Stimulated activated naive CD8-positive, alpha-beta T cell treated with anti-CD3 and anti-CD28 coated beads, Interleukin-15, amount 100 ng/mL, for 72 hours (primary cell): ENCODE measurements around the gene ZBTB3.

Experiments
- ATAC-seq: fragments of 150-1000 bp; cut with Tn5 transposase; 2 replicates; pipeline ENCODE4 v1.10.0; 2021; ENCODE audit warnings: mild to moderate bottlenecking, moderate library complexity
- DNase-seq, 2 donors: peaks; one replicate each; pipeline ENCODE4 v3.0.0; 2021 to 2022
- H3K27ac Mint-ChIP-seq, 2 donors: one replicate each; pipeline ENCODE4 v1.8.0; 2022; ENCODE audit warnings: mild to moderate bottlenecking in 2 of 2, mixed read lengths in 2 of 2, moderate library complexity in 2 of 2
- H3K27me3 Mint-ChIP-seq: one replicate; pipeline ENCODE4 v1.8.0; 2022; ENCODE audit warnings: mixed read lengths
- H3K4me1 Mint-ChIP-seq: one replicate; pipeline ENCODE4 v1.8.0; 2022; ENCODE audit warnings: mild to moderate bottlenecking, mixed read lengths
- H3K4me3 Mint-ChIP-seq, 2 donors: one replicate each; pipeline ENCODE4 v1.8.0; 2022; ENCODE audit warnings: mild to moderate bottlenecking in 2 of 2, mixed read lengths in 2 of 2, moderate library complexity in 1 of 2
- H3K9me3 Mint-ChIP-seq, 2 donors: one replicate each; pipeline ENCODE4 v1.8.0; 2022; ENCODE audit warnings: mixed read lengths in 2 of 2

ZBTB3 gene

GRCh38 chr11:62728171-62728988, 25.6 kb downstream of the ZBTB3 start, which contains the start of gene TTC9C:
TTC9C (plus strand) TSS chr11:62728486; CDS start chr11:62728849, 363 bp downstream.
- Mint-ChIP-seq H3K4me1 (peaks cover 50% of the 10 kb centered on the region), H3K27me3 (no peaks in the 10 kb centered on the region)
- peak; percentile 27 for ATAC-seq

DNA sequence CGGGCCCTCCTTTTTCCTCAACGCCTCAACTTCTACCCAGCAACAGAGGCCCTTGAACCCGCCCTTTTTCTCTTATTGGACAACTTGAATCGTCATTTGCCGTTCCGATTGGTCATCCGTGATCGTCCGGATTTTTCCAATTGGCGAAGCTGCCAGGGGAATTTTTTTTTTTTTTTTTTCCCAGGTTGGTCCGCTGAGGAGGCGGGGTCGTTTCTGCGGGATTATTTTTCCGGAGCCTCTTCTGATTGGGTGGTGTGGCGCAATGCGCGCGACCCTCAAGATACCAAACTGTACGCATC, 26.1 kb downstream of the ZBTB3 start:
- ATAC-seq (peak; percentile 71), DNase-seq (peak; percentile 88 to 91)
- H3K4me1 Mint-ChIP-seq: peaks cover 46% of the 10 kb centered on the region
- no peaks in the 10 kb centered on the region for H3K27me3 Mint-ChIP-seq
- H3K9me3 Mint-ChIP-seq: no peaks in the 10 kb centered on the region
- peak overlapping the region; percentile 94 to 96 for H3K27ac Mint-ChIP-seq
- peak overlapping the region; percentile 97 to 100 for H3K4me3 Mint-ChIP-seq

More at GRCh38 chr11:62728171-62728988, 25.6 kb downstream of the ZBTB3 start, which contains the start of gene TTC9C:
- Mint-ChIP-seq H3K9me3 (no peaks in the 10 kb centered on the region), H3K4me3 (peak within 1 kb of the TSS; percentile 97 to 100), H3K27ac (peak within 1 kb of the TSS; percentile 94 to 96)
- peak in 1 of 2 donors; percentile 81 for DNase-seq

DNA sequence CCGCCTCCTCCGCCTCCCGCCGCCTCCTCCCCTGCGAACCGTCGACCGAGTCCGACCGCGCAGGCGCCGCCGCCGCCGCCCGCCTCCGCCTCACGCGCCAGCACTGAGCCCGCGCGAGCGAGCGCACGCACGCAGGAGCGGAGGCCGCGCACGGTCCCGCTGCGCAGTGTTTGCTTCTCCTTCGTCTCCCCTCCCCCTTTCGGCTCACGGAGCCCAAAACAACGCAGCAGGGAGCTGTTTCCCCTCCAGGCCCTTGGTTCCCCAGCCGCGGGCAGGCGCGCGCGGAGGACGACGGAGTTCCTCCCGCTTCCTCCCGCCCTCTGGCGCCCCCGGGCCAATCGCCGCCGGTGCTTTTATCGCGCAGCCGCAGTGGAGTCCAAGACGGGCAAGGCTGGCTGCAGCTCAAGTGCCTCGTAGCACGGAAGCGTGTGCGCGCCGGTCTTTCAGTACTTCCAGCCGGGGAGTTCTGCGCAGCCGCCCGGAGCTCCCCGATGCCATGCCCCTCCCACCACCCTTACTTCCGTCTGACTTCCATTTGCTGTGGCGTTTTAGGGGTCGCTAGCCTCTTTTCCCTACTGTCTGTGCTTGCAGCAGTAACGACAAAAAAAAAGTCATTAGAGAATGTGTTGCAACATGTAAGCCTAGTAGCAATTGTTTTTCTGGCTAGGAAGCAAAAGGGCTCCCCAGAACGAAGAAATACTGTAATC, 26.6 kb downstream of the ZBTB3 start, which contains the start of gene HNRNPUL2:
Gene HNRNPUL2, minus strand, starts transcription at position 293 of the 707 bp plus-strand sequence. CDS start 301 bp downstream, outside the sequence.
- peak within 1 kb of the TSS; percentile 97 to 100 for H3K4me3 Mint-ChIP-seq
- H3K27me3 Mint-ChIP-seq: no peaks in the 10 kb centered on the region
- DNase-seq (peak; percentile 99 to 100), ATAC-seq (peak; percentile 89)
- H3K9me3 Mint-ChIP-seq: no peaks in the 10 kb centered on the region
- peaks cover 51% of the 10 kb centered on the region for H3K4me1 Mint-ChIP-seq
- peak within 1 kb of the TSS; percentile 94 to 96 for H3K27ac Mint-ChIP-seq

DNA sequence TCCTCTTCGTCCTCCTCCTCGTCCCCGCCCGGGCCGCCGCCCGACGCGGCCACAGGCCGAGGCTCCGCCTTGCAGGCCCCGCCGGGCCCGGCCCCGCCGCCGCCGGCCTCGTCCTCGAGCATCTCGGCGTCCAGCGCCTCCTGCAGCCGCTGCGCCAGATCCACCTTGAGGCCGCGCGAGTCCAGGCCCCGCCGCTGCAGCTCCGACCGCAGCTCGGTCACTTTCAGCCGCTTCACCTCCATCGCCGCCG, 27.1 kb downstream of the ZBTB3 start:
- Mint-ChIP-seq H3K9me3 (no peaks in the 10 kb centered on the region), H3K27me3 (no peaks in the 10 kb centered on the region), H3K27ac (peak overlapping the region; percentile 91 to 96), H3K4me1 (peaks cover 56% of the 10 kb centered on the region), H3K4me3 (peak overlapping the region; percentile 97 to 100)
- DNase-seq: no peak
- peak; percentile 4 for ATAC-seq

- Mint-ChIP-seq H3K27me3 (no peaks in the 10 kb centered on the region), H3K4me3 (peak overlapping the region; percentile 97 to 100), H3K9me3 (no peaks in the 10 kb centered on the region), H3K4me1 (peaks cover 57% of the 10 kb centered on the region), H3K27ac (peak overlapping the region; percentile 91 to 95)
- DNase-seq (no peak), ATAC-seq (no peak)
Measured at GRCh38 chr11:62726156-62726914, 27.6 kb downstream of the ZBTB3 start.

GRCh38 chr11:62725646-62726045, 28.3 kb downstream of the ZBTB3 start:
- no peak for DNase-seq
- peak overlapping the region; percentile 97 to 100 for H3K4me3 Mint-ChIP-seq
- ATAC-seq: no peak
- H3K9me3 Mint-ChIP-seq: no peaks in the 10 kb centered on the region
- H3K27ac Mint-ChIP-seq: peak overlapping the region; percentile 91 to 95
- no peaks in the 10 kb centered on the region for H3K27me3 Mint-ChIP-seq
- H3K4me1 Mint-ChIP-seq: peaks cover 56% of the 10 kb centered on the region

- H3K9me3 Mint-ChIP-seq: no peaks in the 10 kb centered on the region
- H3K4me3 Mint-ChIP-seq: peak overlapping the region; percentile 97 to 100
- DNase-seq (no peak), ATAC-seq (no peak)
- peak overlapping the region; percentile 25 to 80 for H3K27ac Mint-ChIP-seq
- peaks cover 56% of the 10 kb centered on the region for H3K4me1 Mint-ChIP-seq
- no peaks in the 10 kb centered on the region for H3K27me3 Mint-ChIP-seq
Measured at GRCh38 chr11:62724171-62724570, 29.8 kb downstream of the ZBTB3 start.

- H3K4me3 Mint-ChIP-seq: no peak overlapping the region
- H3K9me3 Mint-ChIP-seq: no peaks in the 10 kb centered on the region
- no peak for DNase-seq
- no peaks in the 10 kb centered on the region for H3K27me3 Mint-ChIP-seq
- no peak for ATAC-seq
- H3K27ac Mint-ChIP-seq: peak overlapping the region in 1 of 2 donors; percentile 20
- peaks cover 57% of the 10 kb centered on the region for H3K4me1 Mint-ChIP-seq
Measured at GRCh38 chr11:62721994-62722393, 32.0 kb downstream of the ZBTB3 start.

- no peak overlapping the region for H3K4me3 Mint-ChIP-seq
- H3K4me1 Mint-ChIP-seq: peaks cover 69% of the 10 kb centered on the region
- H3K27me3 Mint-ChIP-seq: no peaks in the 10 kb centered on the region
- no peaks in the 10 kb centered on the region for H3K9me3 Mint-ChIP-seq
- ATAC-seq: no peak
- H3K27ac Mint-ChIP-seq: peak overlapping the region in 1 of 2 donors; percentile 42
- no peak for DNase-seq
Measured at GRCh38 chr11:62719302-62719978, 34.5 kb downstream of the ZBTB3 start.

GRCh38 chr11:62716816-62717215, 37.1 kb downstream of the ZBTB3 start:
- Mint-ChIP-seq H3K27ac (peak overlapping the region in 1 of 2 donors; percentile 59), H3K4me3 (no peak overlapping the region), H3K4me1 (peaks cover 73% of the 10 kb centered on the region), H3K27me3 (no peaks in the 10 kb centered on the region), H3K9me3 (no peaks in the 10 kb centered on the region)
- DNase-seq (no peak), ATAC-seq (no peak)

DNA sequence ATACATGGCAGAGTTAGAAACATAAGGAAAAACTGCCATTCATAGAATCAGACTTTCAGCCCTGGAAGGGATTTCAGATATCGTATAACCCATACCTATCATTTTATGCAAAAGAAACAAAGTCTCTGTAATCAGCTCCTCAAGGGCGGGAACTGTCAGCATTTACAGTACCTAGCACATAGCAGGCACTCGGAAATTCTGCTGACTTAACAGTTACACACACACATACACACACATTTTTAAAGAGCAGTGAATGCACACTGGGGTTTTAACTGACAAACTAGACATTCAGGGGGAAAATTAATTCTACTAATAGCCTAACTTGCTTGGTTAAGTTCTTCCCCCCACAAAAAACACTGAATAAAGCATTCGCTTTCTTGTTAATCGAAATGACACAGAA, 37.8 kb downstream of the ZBTB3 start:
- DNase-seq (no peak), ATAC-seq (no peak)
- H3K4me1 Mint-ChIP-seq: peaks cover 67% of the 10 kb centered on the region
- peak overlapping the region in 1 of 2 donors; percentile 11 for H3K27ac Mint-ChIP-seq
- no peak overlapping the region for H3K4me3 Mint-ChIP-seq
- no peaks in the 10 kb centered on the region for H3K27me3 Mint-ChIP-seq
- no peaks in the 10 kb centered on the region for H3K9me3 Mint-ChIP-seq

DNA sequence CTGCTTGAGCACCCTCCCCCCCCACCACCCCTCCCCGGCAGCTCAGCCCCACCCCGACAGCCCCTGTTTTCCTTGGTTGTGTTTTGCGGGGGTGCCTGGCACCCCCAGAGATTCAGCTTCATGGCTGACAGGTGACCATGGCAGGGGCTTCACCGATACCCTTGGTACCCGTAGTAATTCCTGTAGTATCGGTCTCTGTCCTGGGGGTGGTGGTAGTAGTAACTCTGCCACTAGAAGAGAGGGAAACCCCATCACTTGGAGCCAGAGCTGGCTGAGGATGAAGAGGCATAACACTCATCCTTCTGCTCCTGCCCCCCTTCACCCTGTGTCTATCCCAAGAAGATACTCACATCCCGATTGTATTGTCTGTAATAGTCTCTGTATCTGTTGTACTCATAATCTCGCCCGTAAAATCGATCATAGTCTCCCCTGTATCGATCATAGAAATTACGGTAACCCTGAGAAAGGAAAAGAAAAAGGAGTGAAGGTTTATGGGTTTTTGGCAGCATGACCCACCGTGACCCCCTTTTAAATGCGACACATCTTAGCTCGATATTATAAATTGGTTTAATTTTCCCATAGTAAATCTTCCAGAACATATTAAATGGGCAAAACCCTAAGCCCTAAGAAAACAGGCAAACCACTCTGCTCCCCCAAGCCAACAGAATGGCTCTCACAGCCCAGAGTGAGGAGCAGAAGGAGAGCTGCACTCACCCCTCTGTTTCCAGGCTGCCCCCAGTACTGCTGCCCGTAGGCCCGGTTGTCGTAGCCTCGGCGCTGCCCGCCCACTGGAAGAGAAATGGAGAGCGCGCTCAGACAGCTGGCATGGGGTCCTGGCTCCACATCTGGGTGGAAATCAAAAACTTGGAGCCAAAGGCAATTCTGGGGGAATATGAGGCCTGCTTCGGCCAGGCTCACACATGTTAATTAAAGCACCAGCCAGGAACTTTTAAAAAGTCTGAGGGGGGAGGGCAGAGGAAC, 38.5 kb downstream of the ZBTB3 start:
- peaks cover 66% of the 10 kb centered on the region for H3K4me1 Mint-ChIP-seq
- peak overlapping the region; percentile 70 to 84 for H3K27ac Mint-ChIP-seq
- no peak overlapping the region for H3K4me3 Mint-ChIP-seq
- no peaks in the 10 kb centered on the region for H3K27me3 Mint-ChIP-seq
- ATAC-seq: no peak
- no peak for DNase-seq
- no peaks in the 10 kb centered on the region for H3K9me3 Mint-ChIP-seq

- Mint-ChIP-seq H3K4me3 (peak overlapping the region; percentile 56 to 64), H3K27ac (peak overlapping the region in 1 of 2 donors; percentile 92), H3K27me3 (no peaks in the 10 kb centered on the region), H3K9me3 (no peaks in the 10 kb centered on the region), H3K4me1 (peaks cover 71% of the 10 kb centered on the region)
- ATAC-seq (no peak), DNase-seq (no peak)
Measured at GRCh38 chr11:62713343-62713742, 40.6 kb downstream of the ZBTB3 start.

- no peaks in the 10 kb centered on the region for H3K27me3 Mint-ChIP-seq
- peak overlapping the region; percentile 68 to 92 for H3K27ac Mint-ChIP-seq
- no peaks in the 10 kb centered on the region for H3K9me3 Mint-ChIP-seq
- H3K4me1 Mint-ChIP-seq: peaks cover 76% of the 10 kb centered on the region
- DNase-seq: no peak
- H3K4me3 Mint-ChIP-seq: peak overlapping the region; percentile 56 to 64
- no peak for ATAC-seq
Measured at GRCh38 chr11:62712861-62713260, 41.1 kb downstream of the ZBTB3 start.
